ENCODE measurements around the gene ARHGEF3. TPM values are rescaled to one million over a fixed set of nuclear protein-coding genes. Genes with fewer than 3 reads are reported as not detected.

The ARHGEF3 gene
- total RNA-seq, 1 experiment from 2014 or later: 7.9 TPM

DNA sequence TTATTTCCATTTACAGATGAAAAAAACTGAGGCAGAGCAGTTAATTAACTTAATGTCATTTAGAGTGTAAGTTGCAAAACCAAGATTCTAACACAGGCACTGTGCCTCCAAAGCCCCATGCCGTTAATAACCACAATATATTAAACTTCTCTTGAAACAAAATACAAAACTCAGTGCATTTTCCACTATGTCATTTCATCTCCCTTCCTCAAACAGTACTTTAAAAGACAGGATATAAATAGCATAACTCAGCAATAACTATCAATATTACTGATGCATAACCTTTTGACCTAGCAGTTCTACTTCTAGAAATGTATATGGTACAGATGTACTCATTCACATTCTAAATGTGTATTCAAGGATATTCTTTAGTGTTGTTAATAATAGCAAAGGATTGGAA, 113.6 kb downstream of the ARHGEF3 start:
- Mint-ChIP-seq H3K4me1 (peaks cover 6% of the 10 kb centered on the region), H3K27ac (no peak overlapping the region), H3K4me3 (no peak overlapping the region), H3K9me3 (peaks cover 16% of the 10 kb centered on the region), H3K36me3 (peaks cover 11% of the 10 kb centered on the region), H3K27me3 (ENCODE audit: low read depth) (peaks cover 50% of the 10 kb centered on the region)
- ATAC-seq: no peak
- ChIA-PET CTCF (no interaction called here), POLR2A (no interaction called here)
- no peak for DNase-seq (ENCODE audit: low spot score)
- TF ChIP-seq FOXP1 (CRISPR knock-in tag; IDR thresholded peaks at IDR 0.05; ENCODE audit: borderline replicate concordance) (no peak), ZNF317 (CRISPR knock-in tag; IDR thresholded peaks at IDR 0.05; ENCODE audit: borderline replicate concordance, low read depth) (no peak), ZNF671 (CRISPR knock-in tag; IDR thresholded peaks at IDR 0.05) (no peak), ZNF416 (CRISPR knock-in tag; IDR thresholded peaks at IDR 0.05) (no peak), OVOL2 (CRISPR knock-in tag; IDR thresholded peaks at IDR 0.05; ENCODE audit: borderline replicate concordance) (no peak), RELA (CRISPR knock-in tag; IDR thresholded peaks at IDR 0.05; ENCODE audit: borderline replicate concordance) (no peak)
- TF ChIP-seq, protein P1, sequence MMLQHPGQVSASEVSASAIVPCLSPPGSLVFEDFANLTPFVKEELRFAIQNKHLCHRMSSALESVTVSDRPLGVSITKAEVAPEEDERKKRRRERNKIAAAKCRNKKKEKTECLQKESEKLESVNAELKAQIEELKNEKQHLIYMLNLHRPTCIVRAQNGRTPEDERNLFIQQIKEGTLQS (CRISPR knock-in tag; conservative IDR thresholded peaks at IDR 0.05): no peak

DNA sequence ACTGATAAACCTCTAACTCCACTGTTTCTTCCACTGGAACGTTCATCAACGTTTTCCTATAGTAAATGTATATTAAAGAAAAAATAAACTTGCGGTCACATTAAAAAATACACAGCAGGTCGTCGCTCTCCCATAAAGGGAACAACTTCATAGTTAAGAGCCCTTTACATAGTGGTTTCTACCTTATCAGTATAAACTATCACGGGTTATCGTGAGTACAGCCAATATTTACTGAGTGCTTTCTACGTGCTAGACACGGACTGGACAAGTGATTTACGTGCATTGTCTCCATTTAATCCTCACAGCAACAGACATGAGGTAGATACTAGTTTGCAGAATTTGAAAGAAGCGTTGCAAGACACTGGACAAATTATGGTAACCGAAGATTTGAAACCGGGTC, 117.7 kb downstream of the ARHGEF3 start:
- ChIA-PET CTCF (no interaction called here), POLR2A (no interaction called here)
- TF ChIP-seq SMAD3 (CRISPR knock-in tag; IDR thresholded peaks at IDR 0.05; ENCODE audit: borderline replicate concordance) (no peak), ZNF219 (CRISPR knock-in tag; IDR thresholded peaks at IDR 0.05; ENCODE audit: borderline replicate concordance) (no peak), FOXJ3 (CRISPR knock-in tag; IDR thresholded peaks at IDR 0.05; ENCODE audit: borderline replicate concordance) (no peak), SP1 (CRISPR knock-in tag; conservative IDR thresholded peaks at IDR 0.05) (no peak), ZNF423 (CRISPR knock-in tag; IDR thresholded peaks at IDR 0.05) (no peak), JUN (CRISPR knock-in tag; IDR thresholded peaks at IDR 0.05) (no peak)
- TF ChIP-seq, protein P2, sequence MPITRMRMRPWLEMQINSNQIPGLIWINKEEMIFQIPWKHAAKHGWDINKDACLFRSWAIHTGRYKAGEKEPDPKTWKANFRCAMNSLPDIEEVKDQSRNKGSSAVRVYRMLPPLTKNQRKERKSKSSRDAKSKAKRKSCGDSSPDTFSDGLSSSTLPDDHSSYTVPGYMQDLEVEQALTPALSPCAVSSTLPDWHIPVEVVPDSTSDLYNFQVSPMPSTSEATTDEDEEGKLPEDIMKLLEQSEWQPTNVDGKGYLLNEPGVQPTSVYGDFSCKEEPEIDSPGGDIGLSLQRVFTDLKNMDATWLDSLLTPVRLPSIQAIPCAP (CRISPR knock-in tag; IDR thresholded peaks at IDR 0.05): no peak
- TF ChIP-seq, protein P3, sequence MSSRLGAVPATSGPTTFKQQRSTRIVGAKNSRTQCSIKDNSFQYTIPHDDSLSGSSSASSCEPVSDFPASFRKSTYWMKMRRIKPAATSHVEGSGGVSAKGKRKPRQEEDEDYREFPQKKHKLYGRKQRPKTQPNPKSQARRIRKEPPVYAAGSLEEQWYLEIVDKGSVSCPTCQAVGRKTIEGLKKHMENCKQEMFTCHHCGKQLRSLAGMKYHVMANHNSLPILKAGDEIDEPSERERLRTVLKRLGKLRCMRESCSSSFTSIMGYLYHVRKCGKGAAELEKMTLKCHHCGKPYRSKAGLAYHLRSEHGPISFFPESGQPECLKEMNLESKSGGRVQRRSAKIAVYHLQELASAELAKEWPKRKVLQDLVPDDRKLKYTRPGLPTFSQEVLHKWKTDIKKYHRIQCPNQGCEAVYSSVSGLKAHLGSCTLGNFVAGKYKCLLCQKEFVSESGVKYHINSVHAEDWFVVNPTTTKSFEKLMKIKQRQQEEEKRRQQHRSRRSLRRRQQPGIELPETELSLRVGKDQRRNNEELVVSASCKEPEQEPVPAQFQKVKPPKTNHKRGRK (CRISPR knock-in tag; IDR thresholded peaks at IDR 0.05; ENCODE audit: borderline replicate concordance): no peak
- TF ChIP-seq, protein P4, sequence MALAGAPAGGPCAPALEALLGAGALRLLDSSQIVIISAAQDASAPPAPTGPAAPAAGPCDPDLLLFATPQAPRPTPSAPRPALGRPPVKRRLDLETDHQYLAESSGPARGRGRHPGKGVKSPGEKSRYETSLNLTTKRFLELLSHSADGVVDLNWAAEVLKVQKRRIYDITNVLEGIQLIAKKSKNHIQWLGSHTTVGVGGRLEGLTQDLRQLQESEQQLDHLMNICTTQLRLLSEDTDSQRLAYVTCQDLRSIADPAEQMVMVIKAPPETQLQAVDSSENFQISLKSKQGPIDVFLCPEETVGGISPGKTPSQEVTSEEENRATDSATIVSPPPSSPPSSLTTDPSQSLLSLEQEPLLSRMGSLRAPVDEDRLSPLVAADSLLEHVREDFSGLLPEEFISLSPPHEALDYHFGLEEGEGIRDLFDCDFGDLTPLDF (CRISPR knock-in tag; IDR thresholded peaks at IDR 0.05): no peak
- Mint-ChIP-seq H3K4me3 (peak overlapping the region; percentile 33), H3K27me3 (ENCODE audit: low read depth) (peaks cover 50% of the 10 kb centered on the region), H3K27ac (no peak overlapping the region), H3K9me3 (peaks cover 12% of the 10 kb centered on the region), H3K36me3 (peaks cover 18% of the 10 kb centered on the region), H3K4me1 (peaks cover 33% of the 10 kb centered on the region)
- no peak for ATAC-seq
- DNase-seq (ENCODE audit: low spot score): no peak

DNA sequence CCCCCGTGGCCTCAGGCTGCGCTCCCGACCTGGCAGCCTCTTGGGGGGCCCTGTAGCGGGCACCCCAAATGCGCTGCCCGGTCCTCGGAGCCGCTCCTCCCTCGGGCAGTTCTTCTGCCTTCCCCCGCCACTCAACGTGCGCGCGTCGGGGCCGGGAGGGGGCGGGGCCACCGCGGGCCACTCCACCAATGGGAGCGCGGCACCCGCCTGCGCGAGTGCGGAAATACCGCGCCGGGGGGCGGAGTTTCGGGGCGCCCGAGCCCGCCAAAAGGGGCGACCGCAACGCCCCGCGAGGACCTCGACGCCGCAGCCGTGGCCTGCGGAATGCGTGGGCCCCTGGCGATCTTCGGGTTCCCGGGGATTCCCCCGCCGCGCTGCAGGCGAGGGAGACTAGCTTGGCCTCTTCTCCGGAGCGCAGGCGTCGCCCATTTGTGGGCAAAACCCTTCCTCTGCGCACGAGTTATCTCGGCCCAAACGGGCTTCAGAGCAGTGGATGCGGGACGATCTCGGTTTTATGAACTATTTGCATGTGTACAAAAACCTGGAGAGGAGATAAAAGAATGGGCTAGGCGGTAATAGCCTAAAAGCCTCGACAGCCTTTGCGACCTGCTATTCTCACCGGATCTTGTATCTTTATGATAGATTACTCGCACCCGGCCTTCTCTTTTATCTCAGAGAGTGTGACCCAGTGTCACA, 118.5 kb downstream of the ARHGEF3 start, which contains the start of gene TASOR:
TSS of gene TASOR (minus strand) at position 144 of the 696 bp plus-strand sequence. CDS start 259 bp downstream, outside the sequence.
- H3K36me3 Mint-ChIP-seq: peaks cover 18% of the 10 kb centered on the region
- ChIA-PET POLR2A (no interaction called here), CTCF (interaction anchor here (1.5 to 2.0 kb wide), 3 partner anchors 116 to 306 kb away, joined by 7 to 10 read pairs (median 10); partner anchors contain the start of gene ARHGEF3)
- H3K4me3 Mint-ChIP-seq: peak within 1 kb of the TSS; percentile 84
- H3K4me1 Mint-ChIP-seq: peaks cover 38% of the 10 kb centered on the region
- DNase-seq (ENCODE audit: low spot score): peak; percentile 78
- H3K27ac Mint-ChIP-seq: peak within 1 kb of the TSS; percentile 78
- peaks cover 12% of the 10 kb centered on the region for H3K9me3 Mint-ChIP-seq
- H3K27me3 Mint-ChIP-seq (ENCODE audit: low read depth): peaks cover 47% of the 10 kb centered on the region
- peak; percentile 82 for ATAC-seq
- TF ChIP-seq, protein P4 (CRISPR knock-in tag; IDR thresholded peaks at IDR 0.05): peak; percentile 98
- peak; percentile 96 for TF ChIP-seq CREB1 (CRISPR knock-in tag; IDR thresholded peaks at IDR 0.05)
- TF ChIP-seq ZNF263 (CRISPR knock-in tag; IDR thresholded peaks at IDR 0.05; ENCODE audit: low read depth): peak; percentile 69
- TF ChIP-seq GTF2I (CRISPR knock-in tag; conservative IDR thresholded peaks at IDR 0.05): no peak
- TF ChIP-seq ZNF232 (CRISPR knock-in tag; IDR thresholded peaks at IDR 0.05): peak; percentile 98
- TF ChIP-seq RELA (CRISPR knock-in tag; IDR thresholded peaks at IDR 0.05; ENCODE audit: borderline replicate concordance): peak; percentile 98
- TF ChIP-seq SP1 (CRISPR knock-in tag; conservative IDR thresholded peaks at IDR 0.05): peak; percentile 98
- no peak for TF ChIP-seq SOX15 (CRISPR knock-in tag; IDR thresholded peaks at IDR 0.05)
- TF ChIP-seq, protein P5, sequence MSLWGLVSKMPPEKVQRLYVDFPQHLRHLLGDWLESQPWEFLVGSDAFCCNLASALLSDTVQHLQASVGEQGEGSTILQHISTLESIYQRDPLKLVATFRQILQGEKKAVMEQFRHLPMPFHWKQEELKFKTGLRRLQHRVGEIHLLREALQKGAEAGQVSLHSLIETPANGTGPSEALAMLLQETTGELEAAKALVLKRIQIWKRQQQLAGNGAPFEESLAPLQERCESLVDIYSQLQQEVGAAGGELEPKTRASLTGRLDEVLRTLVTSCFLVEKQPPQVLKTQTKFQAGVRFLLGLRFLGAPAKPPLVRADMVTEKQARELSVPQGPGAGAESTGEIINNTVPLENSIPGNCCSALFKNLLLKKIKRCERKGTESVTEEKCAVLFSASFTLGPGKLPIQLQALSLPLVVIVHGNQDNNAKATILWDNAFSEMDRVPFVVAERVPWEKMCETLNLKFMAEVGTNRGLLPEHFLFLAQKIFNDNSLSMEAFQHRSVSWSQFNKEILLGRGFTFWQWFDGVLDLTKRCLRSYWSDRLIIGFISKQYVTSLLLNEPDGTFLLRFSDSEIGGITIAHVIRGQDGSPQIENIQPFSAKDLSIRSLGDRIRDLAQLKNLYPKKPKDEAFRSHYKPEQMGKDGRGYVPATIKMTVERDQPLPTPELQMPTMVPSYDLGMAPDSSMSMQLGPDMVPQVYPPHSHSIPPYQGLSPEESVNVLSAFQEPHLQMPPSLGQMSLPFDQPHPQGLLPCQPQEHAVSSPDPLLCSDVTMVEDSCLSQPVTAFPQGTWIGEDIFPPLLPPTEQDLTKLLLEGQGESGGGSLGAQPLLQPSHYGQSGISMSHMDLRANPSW (CRISPR knock-in tag; conservative IDR thresholded peaks at IDR 0.05; ENCODE audit: low read depth): no peak

All from WTC11 (cell line).